Measurements from ENCODE around the gene AHNAK. TPM values are rescaled to one million over a fixed set of nuclear protein-coding genes. Genes with fewer than 3 reads are reported as not detected.
A peak's percentile ranks its signal among the peaks of the same experiment; 100 is the strongest.

AHNAK gene
- polyA plus RNA-seq, 2 of the 4 experiments (the other 2 are of a cell fraction): 43.3 to 82.0 TPM

DNA sequence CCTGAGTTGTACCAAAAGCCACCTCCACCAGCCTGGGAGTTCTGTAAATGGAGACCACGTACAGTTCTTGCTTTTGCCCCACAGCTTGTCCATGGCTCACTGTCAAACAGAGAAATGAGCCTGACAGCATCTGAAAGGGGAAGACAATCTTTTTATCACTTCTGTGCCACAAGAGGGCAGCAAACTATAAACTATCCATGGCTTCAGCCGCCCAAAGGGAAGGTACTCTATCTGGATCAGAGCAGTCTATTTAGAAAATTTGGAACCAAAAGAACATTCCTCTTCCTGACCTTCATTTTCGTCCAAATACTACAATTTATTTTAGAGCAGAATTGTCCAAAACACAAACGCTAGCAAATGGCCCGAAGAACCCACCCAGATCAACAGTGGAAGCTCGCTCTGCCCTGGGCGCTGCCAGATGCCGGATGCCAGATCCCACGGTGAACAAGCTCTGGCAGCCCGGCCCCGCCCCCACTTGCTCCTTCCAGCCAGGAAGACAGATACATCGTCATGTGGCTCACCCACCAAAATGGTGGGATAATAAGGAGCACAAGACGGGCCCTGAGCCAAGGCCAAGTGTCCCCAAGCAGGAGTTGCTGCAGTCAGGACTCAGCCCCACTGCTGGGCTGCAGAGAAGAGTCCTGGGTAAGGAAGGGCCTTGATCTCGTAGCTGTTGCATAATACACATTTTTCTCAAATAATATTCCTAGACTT is 151.6 kb downstream of the AHNAK start (continued):
- peak in 1 of 2 experiments; percentile 47; a peak in 1 of 4 replicates for TF ChIP-seq CEBPB (IDR thresholded peaks at IDR 0.05)
- TF ChIP-seq NFE2L2 (conservative IDR thresholded peaks at IDR 0.05; ENCODE audit: low read length): no peak
- TF ChIP-seq CTCF (IDR thresholded peaks at IDR 0.05): peak; percentile 91
- no peak for TF ChIP-seq POLR2AphosphoS2 (conservative IDR thresholded peaks at IDR 0.05; ENCODE audit: low read length)
- peak; percentile 79 for TF ChIP-seq SMC3 (IDR thresholded peaks at IDR 0.05)
- TF ChIP-seq FOSL2 (IDR thresholded peaks at IDR 0.05): no peak
- no peak for TF ChIP-seq FOSL2 (CRISPR knock-in tag; IDR thresholded peaks at IDR 0.05)
- no peak for TF ChIP-seq RFX5 (IDR thresholded peaks at IDR 0.05)
- no peak for TF ChIP-seq CBX8 (IDR thresholded peaks at IDR 0.05)
- TF ChIP-seq ZNF302 (CRISPR knock-in tag; IDR thresholded peaks at IDR 0.05): no peak
- no peak for TF ChIP-seq POLR2A (IDR thresholded peaks at IDR 0.05; ENCODE audit: low read length)
- no peak for TF ChIP-seq CHD2 (IDR thresholded peaks at IDR 0.05; ENCODE audit: low read length, partially characterized antibody)
- no peak for TF ChIP-seq ZSCAN20 (CRISPR knock-in tag; IDR thresholded peaks at IDR 0.05)
- TF ChIP-seq JUN (IDR thresholded peaks at IDR 0.05): no peak
- TF ChIP-seq EHF (CRISPR knock-in tag; IDR thresholded peaks at IDR 0.05): no peak
- TF ChIP-seq MYC (IDR thresholded peaks at IDR 0.05; ENCODE audit: borderline replicate concordance, low read length): no peak

- CTCF ChIA-PET: interaction anchor here (0.7 to 8.3 kb wide), 23 partner anchors 10 to 403 kb away, joined by 3 to 201 read pairs (median 14); partner anchors contain the start of genes AHNAK, ASRGL1, C11orf98 and CSKMT
- FAIRE-seq: no peak
- Histone ChIP-seq H3K4me2 (peak overlapping the region; percentile 38; the same call in 1 of the 3 replicates), H3K4me1 (peaks cover 28% of the 10 kb centered on the region), H3K9me3 (no peaks in the 10 kb centered on the region), H3K4me3 (no peak overlapping the region), H3K27ac (peak overlapping the region in 1 of 2 experiments; percentile 8; a peak in 1 of 6 replicates)
- no peak for DNase-seq (ENCODE audit: low read depth in 1 of 2, low spot score in 1 of 2)
- no peak for ATAC-seq
- TF ChIP-seq RFX5 (IDR thresholded peaks at IDR 0.05) (no peak), ZFP36 (IDR thresholded peaks at IDR 0.05; ENCODE audit: borderline replicate concordance, partially characterized antibody) (no peak), FOXS1 (CRISPR knock-in tag; IDR thresholded peaks at IDR 0.05) (no peak), JUN (IDR thresholded peaks at IDR 0.05) (no peak), EHMT2 (IDR thresholded peaks at IDR 0.05; ENCODE audit: low read depth) (no peak), GATA3 (IDR thresholded peaks at IDR 0.05; ENCODE audit: borderline replicate concordance) (no peak), JUNB (IDR thresholded peaks at IDR 0.05) (no peak), EHF (CRISPR knock-in tag; IDR thresholded peaks at IDR 0.05) (no peak), FOSL2 (IDR thresholded peaks at IDR 0.05) (no peak), FOSL2 (CRISPR knock-in tag; IDR thresholded peaks at IDR 0.05) (no peak)
- 40% methylated on average over 5 of the region's 5 CpGs for WGBS (ENCODE audit: missing lambda C conversion rate)
- POLR2A ChIA-PET: no interaction called here
These were observed 152.9 kb downstream of the AHNAK start for GRCh38 chr11:62393735-62394134.

DNA sequence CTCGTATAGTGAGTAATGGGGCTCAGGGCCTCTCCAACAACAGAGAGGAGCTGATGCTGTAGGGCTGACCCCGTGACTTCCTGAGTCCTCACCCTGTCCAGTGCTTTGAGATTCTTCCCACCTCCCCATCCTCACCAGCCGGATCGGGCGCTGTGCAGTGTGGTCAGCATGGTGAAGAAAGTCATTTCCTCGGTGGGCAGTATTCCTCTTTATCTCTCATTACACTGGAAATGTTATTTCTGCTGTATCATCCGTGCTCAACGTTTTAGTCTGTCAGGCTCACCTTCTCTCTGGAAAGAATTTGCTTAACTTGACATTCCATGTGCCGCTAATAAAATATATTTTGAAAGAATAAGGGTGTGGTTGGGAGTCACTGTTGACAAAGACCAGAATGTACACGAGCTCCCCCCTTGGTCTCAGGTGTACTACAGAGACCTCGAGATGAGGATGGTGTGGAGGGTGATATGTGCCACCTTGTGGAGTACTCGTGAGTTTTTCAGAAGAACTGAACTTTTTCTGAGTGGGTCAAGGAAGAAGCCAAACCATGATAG is 153.5 kb downstream of the AHNAK start:
- FAIRE-seq: no peak
- TF ChIP-seq KDM1A (IDR thresholded peaks at IDR 0.05; ENCODE audit: low read depth) (no peak), ZC3H11A (IDR thresholded peaks at IDR 0.05) (no peak), HOXB13 (CRISPR knock-in tag; IDR thresholded peaks at IDR 0.05; ENCODE audit: low read depth) (0 out of 2 replicates have a peak, but pooled peaks have one; percentile 7), NPAS2 (CRISPR knock-in tag; IDR thresholded peaks at IDR 0.05; ENCODE audit: borderline replicate concordance) (no peak), FOSL2 (IDR thresholded peaks at IDR 0.05) (no peak), FOSL2 (CRISPR knock-in tag; IDR thresholded peaks at IDR 0.05) (no peak), ZNF302 (CRISPR knock-in tag; IDR thresholded peaks at IDR 0.05) (no peak), GATA3 (IDR thresholded peaks at IDR 0.05; ENCODE audit: borderline replicate concordance) (no peak), FOXS1 (CRISPR knock-in tag; IDR thresholded peaks at IDR 0.05) (no peak), CHD2 (IDR thresholded peaks at IDR 0.05; ENCODE audit: low read length, partially characterized antibody) (no peak), TFCP2L1 (CRISPR knock-in tag; IDR thresholded peaks at IDR 0.05) (no peak), TP53 (CRISPR knock-in tag; IDR thresholded peaks at IDR 0.05) (no peak), POLR2A (IDR thresholded peaks at IDR 0.05; ENCODE audit: low read length) (no peak), CEBPB (IDR thresholded peaks at IDR 0.05) (no peak), HOXA7 (CRISPR knock-in tag; IDR thresholded peaks at IDR 0.05) (no peak), MYC (IDR thresholded peaks at IDR 0.05; ENCODE audit: borderline replicate concordance, low read length) (no peak), SMC3 (IDR thresholded peaks at IDR 0.05) (peak; percentile 53), CBX2 (IDR thresholded peaks at IDR 0.05; ENCODE audit: borderline replicate concordance, low read depth) (no peak)
- TF ChIP-seq, protein P1, sequence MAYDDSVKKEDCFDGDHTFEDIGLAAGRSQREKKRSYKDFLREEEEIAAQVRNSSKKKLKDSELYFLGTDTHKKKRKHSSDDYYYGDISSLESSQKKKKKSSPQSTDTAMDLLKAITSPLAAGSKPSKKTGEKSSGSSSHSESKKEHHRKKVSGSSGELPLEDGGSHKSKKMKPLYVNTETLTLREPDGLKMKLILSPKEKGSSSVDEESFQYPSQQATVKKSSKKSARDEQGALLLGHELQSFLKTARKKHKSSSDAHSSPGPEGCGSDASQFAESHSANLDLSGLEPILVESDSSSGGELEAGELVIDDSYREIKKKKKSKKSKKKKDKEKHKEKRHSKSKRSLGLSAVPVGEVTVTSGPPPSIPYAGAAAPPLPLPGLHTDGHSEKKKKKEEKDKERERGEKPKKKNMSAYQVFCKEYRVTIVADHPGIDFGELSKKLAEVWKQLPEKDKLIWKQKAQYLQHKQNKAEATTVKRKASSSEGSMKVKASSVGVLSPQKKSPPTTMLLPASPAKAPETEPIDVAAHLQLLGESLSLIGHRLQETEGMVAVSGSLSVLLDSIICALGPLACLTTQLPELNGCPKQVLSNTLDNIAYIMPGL (CRISPR knock-in tag; IDR thresholded peaks at IDR 0.05; ENCODE audit: borderline replicate concordance): no peak
- TF ChIP-seq, protein P2, sequence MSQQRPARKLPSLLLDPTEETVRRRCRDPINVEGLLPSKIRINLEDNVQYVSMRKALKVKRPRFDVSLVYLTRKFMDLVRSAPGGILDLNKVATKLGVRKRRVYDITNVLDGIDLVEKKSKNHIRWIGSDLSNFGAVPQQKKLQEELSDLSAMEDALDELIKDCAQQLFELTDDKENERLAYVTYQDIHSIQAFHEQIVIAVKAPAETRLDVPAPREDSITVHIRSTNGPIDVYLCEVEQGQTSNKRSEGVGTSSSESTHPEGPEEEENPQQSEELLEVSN (IDR thresholded peaks at IDR 0.05; ENCODE audit: borderline replicate concordance, low read depth): no peak

More for the DNA sequence above, 153.5 kb downstream of the AHNAK start:
- no peak overlapping the region for H3K4me3 ChIP-seq
- 30% methylated on average over 12 of the region's 12 CpGs for WGBS (ENCODE audit: missing lambda C conversion rate)
- no peaks in the 10 kb centered on the region for H3K9me3 ChIP-seq
- ATAC-seq (peak; percentile 61 to 66; a peak in 5 of 6 replicates), DNase-seq (ENCODE audit: low read depth in 1 of 2, low spot score in 1 of 2) (peak; percentile 79 to 82)
- CTCF ChIA-PET: interaction anchor here (0.6 to 8.3 kb wide), 17 partner anchors 10 to 404 kb away, joined by 3 to 201 read pairs (median 7); partner anchors contain the start of genes AHNAK, ASRGL1, C11orf98 and CSKMT
- H3K4me1 ChIP-seq: peaks cover 22% of the 10 kb centered on the region
- H3K4me2 ChIP-seq: peak overlapping the region; percentile 38; the same call in 2 of the 3 replicates
- peak overlapping the region; percentile 36 to 62; a peak in 4 of 6 replicates for H3K27ac ChIP-seq
- POLR2A ChIA-PET: interaction anchor here (0.7 to 0.9 kb wide), 2 partner anchors 181 to 260 kb away, joined by 3 read pairs; partner anchors contain the start of genes EEF1G and INTS5

Measured in A549 (cell line).